PC-3 (cell line): ENCODE data around the gene GRHL3. TPM values are rescaled to one million over a fixed set of nuclear protein-coding genes. Genes with fewer than 3 reads are reported as not detected.

Experiments used
- ATAC-seq: fragments of 200-7000 bp; cut with Tn5 transposase; 2 replicates; pipeline ENCODE4 v1.9.1; 2020; ENCODE audit warnings: mild to moderate bottlenecking, moderate library complexity
- BruUV-seq: library from RNA; stranded (reverse); fragments of 400-500 nt; replicated peaks from 2 replicates; lab custom pipeline; 2021; lab: Mats Ljungman, UMichigan
- CTCF ChIA-PET: fragments of 300-600 bp; sonication (Branson Sonifier 250); formaldehyde crosslinking; loops from one replicate; lab custom pipeline; 2022; ENCODE audit warnings: antibody characterized with exemption; lab: Charles Lee
- POLR2A ChIA-PET: fragments of 300-600 bp; sonication (Branson Sonifier 250); formaldehyde crosslinking; loops from one replicate; lab custom pipeline; 2022; ENCODE audit warnings: antibody characterized with exemption; ENCODE audit not compliant: unreplicated experiment; lab: Charles Lee
- DNase-seq: peaks from one replicate; pipeline ENCODE4 v3.0.0-alpha.2; 2015
- H2AFZ ChIP-seq: fragments of 300-600 bp; sonication (generic); 2 replicates; pipeline ENCODE4 v1.6.0; 2016; ENCODE audit warnings: antibody characterized with exemption, low read length
- H3F3A ChIP-seq: fragments of 300-600 bp; sonication (generic); one replicate; pipeline ENCODE4 v1.6.0; 2017; ENCODE audit warnings: antibody characterized with exemption, low read length, control low read depth, mild to moderate bottlenecking; ENCODE audit not compliant: unreplicated experiment
- H3K27ac ChIP-seq: fragments of 300-600 bp; sonication (generic); 2 replicates; pipeline ENCODE4 v1.5.1; 2016; ENCODE audit warnings: mild to moderate bottlenecking, low read length
- H3K27me3 ChIP-seq: fragments of 300-600 bp; sonication (generic); 2 replicates; pipeline ENCODE4 v1.6.1; 2016; ENCODE audit warnings: low read length, mixed read lengths
- H3K36me3 ChIP-seq: fragments of 300-600 bp; sonication (generic); 2 replicates; pipeline ENCODE4 v1.6.1; 2016; ENCODE audit warnings: low read depth, mixed run types, low read length, mixed read lengths
- H3K4me1 ChIP-seq: fragments of 300-600 bp; sonication (generic); 2 replicates; pipeline ENCODE4 v1.5.1; 2016; ENCODE audit warnings: low read length; ENCODE audit not compliant: insufficient read depth
- H3K4me2 ChIP-seq: fragments of 300-600 bp; sonication (generic); 2 replicates; pipeline ENCODE4 v1.6.0; 2016; ENCODE audit warnings: low read length
- H3K4me3 ChIP-seq: fragments of 300-600 bp; sonication (generic); 2 replicates; pipeline ENCODE4 v1.5.1; 2016; ENCODE audit warnings: mild to moderate bottlenecking, low read length, mixed read lengths
- H3K79me2 ChIP-seq: fragments of 300-600 bp; sonication (generic); 2 replicates; pipeline ENCODE4 v1.6.1; 2017; ENCODE audit warnings: low read length, mixed read lengths
- H3K9ac ChIP-seq: fragments of 300-600 bp; sonication (generic); 2 replicates; pipeline ENCODE4 v1.6.0; 2016; ENCODE audit warnings: mild to moderate bottlenecking, low read length
- H3K9me2 ChIP-seq: fragments of 300-600 bp; sonication (generic); replicated peaks from 2 replicates; pipeline ENCODE4 v1.6.1; 2016; ENCODE audit warnings: mixed run types, low read length, mixed read lengths
- H3K9me3 ChIP-seq: fragments of 300-600 bp; sonication (generic); 2 replicates; pipeline ENCODE4 v1.6.1; 2016; ENCODE audit warnings: low read length, mixed read lengths
- H4K20me1 ChIP-seq: fragments of 300-600 bp; sonication (generic); 2 replicates; pipeline ENCODE4 v1.6.1; 2016; ENCODE audit warnings: low read length, mixed read lengths
- CTCF ChIP-seq: fragments of 300-600 bp; sonication (generic); conservative IDR thresholded peaks from 2 replicates; pipeline ENCODE4 v1.5.1; 2017; ENCODE audit warnings: antibody characterized with exemption, low read depth, mild to moderate bottlenecking, low read length
- EZH2 ChIP-seq: fragments of 300-600 bp; sonication (generic); IDR thresholded peaks from one replicate; pipeline ENCODE4 v1.6.1; 2017; ENCODE audit warnings: antibody characterized with exemption, mild to moderate bottlenecking, low read length; ENCODE audit not compliant: unreplicated experiment
- EZH2phosphoT487 ChIP-seq: fragments of 300-600 bp; sonication (generic); IDR thresholded peaks from 2 replicates; pipeline ENCODE4 v1.6.1; 2018; ENCODE audit warnings: mild to moderate bottlenecking, antibody characterized with exemption, low read length, borderline replicate concordance
- intact Hi-C: fragments of 100-400 bp; cut with micrococcal nuclease; formaldehyde crosslinking; loops from 2 replicates; pipeline ENCODE4 v1.9.0; 2023
- total RNA-seq: library from RNA; depleted of rRNA; stranded (reverse); fragments of >200 nt; gene quantifications from 2 replicates; pipeline ENCODE4 v1.2.3, GENCODE V29; 2014

Gene GRHL3
- total RNA-seq, 1 experiment from 2014 or later: 3.5 TPM

- Histone ChIP-seq H3K27me3 (no peaks in the 10 kb centered on the region), H3K27ac (peak overlapping the region; percentile 100), H3K36me3 (no peaks in the 10 kb centered on the region), H4K20me1 (no peaks in the 10 kb centered on the region), H3K9me3 (no peaks in the 10 kb centered on the region), H2AFZ (no peak overlapping the region), H3K9ac (peak overlapping the region; percentile 93), H3K4me3 (peak overlapping the region; percentile 38; the same call in 1 of the 2 replicates), H3K4me1 (peaks cover 42% of the 10 kb centered on the region), H3F3A (peaks cover 4% of the 10 kb centered on the region), H3K9me2 (no peaks in the 10 kb centered on the region), H3K79me2 (no peaks in the 10 kb centered on the region), H3K4me2 (peak overlapping the region; percentile 83)
- BruUV-seq: no TSS peak
- ATAC-seq (peak; percentile 72), DNase-seq (peak; percentile 76)
- TF ChIP-seq EZH2: no peak
- TF ChIP-seq EZH2phosphoT487: no peak
- no peak for TF ChIP-seq CTCF
- POLR2A ChIA-PET: interaction anchor here (1.0 kb wide), 1 partner anchor 70 kb away, joined by 3 read pairs; no protein-coding TSS in a partner anchor
- intact Hi-C loops: no loop called here
- CTCF ChIA-PET: interaction anchor here (0.7 to 1.7 kb wide), 2 partner anchors 9 to 163 kb away, joined by 4 to 12 read pairs; no protein-coding TSS in a partner anchor
These were observed 45.4 kb downstream of the GRHL3 start for GRCh38 chr1:24364605-24364974.

GRCh38 chr1:24364975-24365678 lies 46.0 kb downstream of the GRHL3 start:
- no TSS peak for BruUV-seq
- intact Hi-C loops: no loop called here
- Histone ChIP-seq H2AFZ (no peak overlapping the region), H4K20me1 (no peaks in the 10 kb centered on the region), H3K36me3 (no peaks in the 10 kb centered on the region), H3K27me3 (no peaks in the 10 kb centered on the region), H3K27ac (peak overlapping the region; percentile 100), H3K9me3 (no peaks in the 10 kb centered on the region), H3K9ac (peak overlapping the region; percentile 93), H3K4me3 (peak overlapping the region; percentile 38; the same call in 1 of the 2 replicates), H3K9me2 (no peaks in the 10 kb centered on the region), H3F3A (peaks cover 4% of the 10 kb centered on the region), H3K4me2 (peak overlapping the region; percentile 83), H3K79me2 (no peaks in the 10 kb centered on the region), H3K4me1 (peaks cover 42% of the 10 kb centered on the region)
- CTCF ChIA-PET: interaction anchor here (0.7 to 1.7 kb wide), 3 partner anchors 10 to 163 kb away, joined by 3 to 12 read pairs (median 4); no protein-coding TSS in a partner anchor
- DNase-seq (peak; percentile 97), ATAC-seq (peak; percentile 80)
- POLR2A ChIA-PET: interaction anchor here (0.5 to 1.0 kb wide), 6 partner anchors 43 to 163 kb away, joined by 3 to 5 read pairs (median 4); no protein-coding TSS in a partner anchor
- TF ChIP-seq EZH2phosphoT487 (no peak), EZH2 (no peak), CTCF (no peak)

GRCh38 chr1:24366707-24367106 lies 47.5 kb downstream of the GRHL3 start:
- no peaks in the 10 kb centered on the region for H4K20me1 ChIP-seq
- DNase-seq: no peak
- no peaks in the 10 kb centered on the region for H3K27me3 ChIP-seq
- ChIA-PET CTCF (no interaction called here), POLR2A (no interaction called here)
- no peaks in the 10 kb centered on the region for H3K9me2 ChIP-seq
- H3K79me2 ChIP-seq: no peaks in the 10 kb centered on the region
- no peak overlapping the region for H3K4me2 ChIP-seq
- no peak overlapping the region for H2AFZ ChIP-seq
- peak overlapping the region; percentile 100; the same call in 1 of the 2 replicates for H3K27ac ChIP-seq
- TF ChIP-seq EZH2phosphoT487 (no peak), CTCF (no peak), EZH2 (no peak)
- H3K9ac ChIP-seq: no peak overlapping the region
- intact Hi-C loops: no loop called here
- H3K9me3 ChIP-seq: no peaks in the 10 kb centered on the region
- H3F3A ChIP-seq: peaks cover 4% of the 10 kb centered on the region
- no TSS peak for BruUV-seq
- peaks cover 42% of the 10 kb centered on the region for H3K4me1 ChIP-seq
- H3K36me3 ChIP-seq: no peaks in the 10 kb centered on the region
- ATAC-seq: no peak
- H3K4me3 ChIP-seq: no peak overlapping the region
